SK-N-SH (cell line): ENCODE data around the gene DEXI. TPM values are rescaled to one million over a fixed set of nuclear protein-coding genes. Genes with fewer than 3 reads are reported as not detected.

Experiments
- CTCF ChIA-PET: fragments of 300-600, 350-600 bp; formaldehyde crosslinking; extraction: SDS; loops from one replicate; lab custom pipeline; 2021; lab: Yijun Ruan, JAX
- POLR2A ChIA-PET: fragments of 350-600 bp; sonication (Branson Sonifier 250); formaldehyde crosslinking; extraction: SDS; loops from one replicate; lab custom pipeline; 2020; ENCODE audit warnings: antibody characterized with exemption, inconsistent platforms; lab: Yijun Ruan, JAX
- DNase-seq: peaks from one replicate; pipeline ENCODE4 v3.0.0; 2012
- H2AFZ ChIP-seq: fragments of 200-600 bp; sonication (generic); 2 replicates; pipeline ENCODE4 v1.8.1; 2016; ENCODE audit warnings: antibody characterized with exemption, mild to moderate bottlenecking, low read depth
- H3F3A ChIP-seq: fragments of 200-600 bp; sonication (generic); replicated peaks from 2 replicates; pipeline ENCODE3; 2016; ENCODE audit warnings: antibody characterized with exemption, mild to moderate bottlenecking; ENCODE audit not compliant: insufficient read depth
- H3K27ac ChIP-seq, 2 experiments: fragments of 200-500 bp in 1 of 2; fragments of 200-600 bp in 1 of 2; sonication (Bioruptor generic) in 1 of 2; sonication (generic), shearing (Covaris generic) in 1 of 2; 2 replicates each; pipeline versions ENCODE4 v1.5.1 to v1.6.1; 2014 to 2016; ENCODE audit warnings: low read depth in 2 of 2, inconsistent platforms in 1 of 2, low read length in 1 of 2, mild to moderate bottlenecking in 1 of 2, mixed read lengths in 1 of 2
- H3K27me3 ChIP-seq: fragments of 200-600 bp; sonication (generic), shearing (Covaris generic); 2 replicates; pipeline ENCODE4 v1.6.1; 2016; ENCODE audit warnings: mixed run types; ENCODE audit not compliant: insufficient read depth
- H3K36me3 ChIP-seq, 2 experiments: fragments of 200-500 bp in 1 of 2; fragments of 200-600 bp in 1 of 2; sonication (Bioruptor generic) in 1 of 2; sonication (generic) in 1 of 2; replicated peaks in 1 of 2; 2 replicates each; pipeline versions ENCODE3 to v1.5.1; 2014 to 2016; ENCODE audit warnings: low read length in 1 of 2, mild to moderate bottlenecking in 1 of 2; ENCODE audit not compliant: insufficient read depth in 2 of 2, control insufficient read depth in 1 of 2
- H3K4me1 ChIP-seq, 2 experiments: fragments of 200-500 bp in 1 of 2; fragments of 200-600 bp in 1 of 2; sonication (Bioruptor generic) in 1 of 2; sonication (generic), shearing (Covaris generic) in 1 of 2; 2 replicates each; pipeline versions ENCODE4 v1.5.1 to v1.6.1; 2014 to 2016; ENCODE audit warnings: low read depth in 1 of 2, low read length in 1 of 2, mixed run types in 1 of 2; ENCODE audit not compliant: insufficient read depth in 2 of 2, control insufficient read depth in 1 of 2
- H3K4me2 ChIP-seq: fragments of 200-600 bp; sonication (generic), shearing (Covaris generic); 2 replicates; pipeline ENCODE4 v1.6.1; 2017; ENCODE audit warnings: mixed run types
- H3K4me3 ChIP-seq, 2 experiments: fragments of 200-500 bp in 1 of 2; fragments of 200-600 bp in 1 of 2; sonication (Bioruptor generic) in 1 of 2; sonication (generic), shearing (Covaris generic) in 1 of 2; 2 replicates each; pipeline versions ENCODE4 v1.5.1 to v1.8.1; 2014 to 2016; ENCODE audit warnings: low read depth in 2 of 2, inconsistent platforms in 1 of 2, low read length in 1 of 2, mild to moderate bottlenecking in 1 of 2, mixed read lengths in 1 of 2, moderate library complexity in 1 of 2
- H3K79me2 ChIP-seq: fragments of 200-600 bp; sonication (generic); 2 replicates; pipeline ENCODE4 v1.8.1; 2017; ENCODE audit warnings: mild to moderate bottlenecking; ENCODE audit not compliant: insufficient read depth
- H3K9ac ChIP-seq: fragments of 200-600 bp; sonication (generic); 2 replicates; pipeline ENCODE4 v1.6.1; 2017; ENCODE audit warnings: mixed run types
- H3K9me2 ChIP-seq: fragments of 200-600 bp; sonication (generic); 2 replicates; pipeline ENCODE4 v1.6.1; 2017; ENCODE audit warnings: mixed run types
- H3K9me3 ChIP-seq: fragments of 200-600 bp; sonication (generic); 2 replicates; pipeline ENCODE4 v1.6.1; 2017; ENCODE audit warnings: mixed run types, mild to moderate bottlenecking, moderate library complexity
- H4K20me1 ChIP-seq: fragments of 200-600 bp; sonication (generic); 2 replicates; pipeline ENCODE4 v1.6.1; 2017; ENCODE audit warnings: mild to moderate bottlenecking, mixed run types; ENCODE audit not compliant: insufficient read depth
- CTCF ChIP-seq: fragments of 200-600 bp; sonication (generic); IDR thresholded peaks from 2 replicates; pipeline ENCODE4 v1.6.1; 2017; ENCODE audit warnings: antibody characterized with exemption, mild to moderate bottlenecking, moderate library complexity
- EP300 ChIP-seq, 2 experiments: IDR thresholded peaks; 2 replicates each; pipeline versions ENCODE4 v1.4.0 to v1.6.1; 2012; ENCODE audit warnings: borderline replicate concordance in 1 of 2, low read depth in 1 of 2, low read length in 1 of 2
- EZH2phosphoT487 ChIP-seq: fragments of 200-600 bp; sonication (generic); IDR thresholded peaks from 2 replicates; pipeline ENCODE4 v1.6.1; 2017; ENCODE audit warnings: low read depth, mixed run types, mild to moderate bottlenecking, antibody characterized with exemption, moderate library complexity, borderline replicate concordance
- FOSL2 ChIP-seq: IDR thresholded peaks from 2 replicates; pipeline ENCODE4 v1.4.0; 2012; ENCODE audit warnings: low read depth, mild to moderate bottlenecking, moderate library complexity, borderline replicate concordance
- FOXJ3 ChIP-seq: sonication (generic); formaldehyde crosslinking; IDR thresholded peaks from 2 replicates; pipeline ENCODE4 v1.5.1; 2020; ENCODE audit warnings: mild to moderate bottlenecking, missing genetic modification reagents
- GATA2 ChIP-seq: sonication (generic); formaldehyde crosslinking; IDR thresholded peaks from 2 replicates; pipeline ENCODE4 v1.5.0; 2020; ENCODE audit warnings: mild to moderate bottlenecking, missing genetic modification reagents
- IRF3 ChIP-seq: fragments of 150-350 bp; IDR thresholded peaks from 2 replicates; pipeline ENCODE4 v1.6.1; 2016; ENCODE audit warnings: mild to moderate bottlenecking, low read depth, low read length
- MXI1 ChIP-seq: IDR thresholded peaks from 2 replicates; pipeline ENCODE4 v1.6.1; 2012; ENCODE audit warnings: mild to moderate bottlenecking, low read depth, low read length, improper control_type of control experiment
- NFIC ChIP-seq: IDR thresholded peaks from 2 replicates; pipeline ENCODE4 v1.4.0; 2012; ENCODE audit warnings: borderline replicate concordance
- POLR2AphosphoS5 ChIP-seq: IDR thresholded peaks from 2 replicates; pipeline ENCODE4 v1.6.1; 2012; ENCODE audit warnings: low read depth, low read length
- RCOR1 ChIP-seq: fragments of 150-350 bp; IDR thresholded peaks from 2 replicates; pipeline ENCODE4 v1.6.1; 2017; ENCODE audit warnings: antibody characterized with exemption, low read length
- REST ChIP-seq: IDR thresholded peaks from 2 replicates; pipeline ENCODE4 v1.6.1; 2012; ENCODE audit warnings: mild to moderate bottlenecking, low read depth, low read length, moderate library complexity
- TAF1 ChIP-seq: IDR thresholded peaks from 2 replicates; pipeline ENCODE4 v1.6.1; 2012; ENCODE audit warnings: low read depth, mild to moderate bottlenecking, low read length, moderate library complexity, borderline replicate concordance
- TCF12 ChIP-seq: IDR thresholded peaks from 2 replicates; pipeline ENCODE4 v1.4.0; 2012
- USF2 ChIP-seq: fragments of 150-350 bp; IDR thresholded peaks from 2 replicates; pipeline ENCODE4 v1.6.1; 2017; ENCODE audit warnings: antibody characterized with exemption, low read length, low read depth, borderline replicate concordance
- ZBTB33 ChIP-seq: IDR thresholded peaks from 2 replicates; pipeline ENCODE4 v1.4.0; 2012; ENCODE audit warnings: low read depth, borderline replicate concordance
- WGBS: methylation state at CpG from one replicate; pipeline ENCODE4 v1.1.6; 2017; ENCODE audit warnings: low lambda C conversion rate; 5-methylcytosine and 5-hydroxymethylcytosine counted together
- polyA plus RNA-seq, 3 experiments: library from polyadenylated mRNA; depleted of rRNA; stranded (reverse); fragments of >200 nt; gene quantifications; 2 replicates each; pipeline ENCODE4 v1.2.3, GENCODE V29; 2012

Gene DEXI
- polyA plus RNA-seq, 1 of the 3 experiments (the other 2 are of a cell fraction): 55.5 TPM

GRCh38 chr16:10896723-10897122 is 45.5 kb downstream of the DEXI start:
- ChIA-PET CTCF (interaction anchor here (1.1 kb wide), 1 partner anchor 382 kb away, joined by 3 read pairs; no protein-coding TSS in a partner anchor), POLR2A (no interaction called here)
- Histone ChIP-seq H3K36me3 (no peaks in the 10 kb centered on the region), H3K9me3 (no peaks in the 10 kb centered on the region), H3K4me2 (no peak overlapping the region), H3K27ac (no peak overlapping the region), H3K4me3 (no peak overlapping the region), H2AFZ (no peak overlapping the region), H4K20me1 (no peaks in the 10 kb centered on the region), H3K9ac (no peak overlapping the region), H3K27me3 (no peaks in the 10 kb centered on the region), H3K9me2 (no peaks in the 10 kb centered on the region), H3K79me2 (no peaks in the 10 kb centered on the region), H3F3A (no peaks in the 10 kb centered on the region), H3K4me1 (no peaks in the 10 kb centered on the region)
- 66% methylated on average over 2 of the region's 2 CpGs for WGBS
- no peak for DNase-seq
- TF ChIP-seq EP300 (IDR thresholded peaks at IDR 0.05; ENCODE audit: borderline replicate concordance in 1 of 2, low read depth in 1 of 2, low read length in 1 of 2): no peak
- no peak for TF ChIP-seq USF2
- TF ChIP-seq ZBTB33: no peak
- TF ChIP-seq MXI1: no peak
- no peak for TF ChIP-seq NFIC

GRCh38 chr16:10896165-10896564 is 46.1 kb downstream of the DEXI start:
- 7% methylated on average over 3 of the region's 3 CpGs for WGBS
- CTCF ChIA-PET: no interaction called here
- Histone ChIP-seq H3K9me3 (no peaks in the 10 kb centered on the region), H3K4me1 (no peaks in the 10 kb centered on the region), H3K27ac (no peak overlapping the region), H3K36me3 (no peaks in the 10 kb centered on the region), H3K9ac (no peak overlapping the region), H3K79me2 (no peaks in the 10 kb centered on the region), H4K20me1 (no peaks in the 10 kb centered on the region), H3K4me3 (no peak overlapping the region), H3K27me3 (no peaks in the 10 kb centered on the region), H3K9me2 (no peaks in the 10 kb centered on the region), H3F3A (no peaks in the 10 kb centered on the region), H2AFZ (no peak overlapping the region), H3K4me2 (no peak overlapping the region)
- POLR2A ChIA-PET: no interaction called here
- DNase-seq: no peak
- no peak for TF ChIP-seq IRF3
- no peak for TF ChIP-seq POLR2AphosphoS5
- TF ChIP-seq TCF12: no peak
- no peak for TF ChIP-seq REST
- TF ChIP-seq USF2: no peak
- no peak for TF ChIP-seq FOSL2
- no peak for TF ChIP-seq EZH2phosphoT487
- no peak for TF ChIP-seq CTCF
- TF ChIP-seq RCOR1: no peak
- no peak for TF ChIP-seq TAF1
- no peak for TF ChIP-seq FOXJ3
- no peak for TF ChIP-seq GATA2
- TF ChIP-seq MXI1: no peak
